H1 (cell line): ENCODE measurements around the gene CANT1.

Experiments used
- RFX5 ChIP-seq: IDR thresholded peaks from 2 replicates; pipeline ENCODE4 v1.6.1; 2011; ENCODE audit warnings: low read depth, low read length, improper control_type of control experiment, borderline replicate concordance
- SIX5 ChIP-seq: IDR thresholded peaks from 2 replicates; pipeline ENCODE4 v1.6.1; 2011; ENCODE audit warnings: mild to moderate bottlenecking, low read depth, low read length
- TF ChIP-seq, protein P1 (sequence below), 3 experiments: IDR thresholded peaks; 1 replicate in 2 of 3; 2 replicates in 1 of 3; pipeline versions ENCODE4 v1.5.1 to v1.6.1; 2011; ENCODE audit warnings: low read length in 3 of 3, mild to moderate bottlenecking in 3 of 3, inconsistent platforms in 2 of 3, low read depth in 1 of 3, moderate library complexity in 1 of 3; ENCODE audit not compliant: insufficient read depth in 1 of 3; ENCODE audit errors: control extremely low read depth in 1 of 3

DNA sequence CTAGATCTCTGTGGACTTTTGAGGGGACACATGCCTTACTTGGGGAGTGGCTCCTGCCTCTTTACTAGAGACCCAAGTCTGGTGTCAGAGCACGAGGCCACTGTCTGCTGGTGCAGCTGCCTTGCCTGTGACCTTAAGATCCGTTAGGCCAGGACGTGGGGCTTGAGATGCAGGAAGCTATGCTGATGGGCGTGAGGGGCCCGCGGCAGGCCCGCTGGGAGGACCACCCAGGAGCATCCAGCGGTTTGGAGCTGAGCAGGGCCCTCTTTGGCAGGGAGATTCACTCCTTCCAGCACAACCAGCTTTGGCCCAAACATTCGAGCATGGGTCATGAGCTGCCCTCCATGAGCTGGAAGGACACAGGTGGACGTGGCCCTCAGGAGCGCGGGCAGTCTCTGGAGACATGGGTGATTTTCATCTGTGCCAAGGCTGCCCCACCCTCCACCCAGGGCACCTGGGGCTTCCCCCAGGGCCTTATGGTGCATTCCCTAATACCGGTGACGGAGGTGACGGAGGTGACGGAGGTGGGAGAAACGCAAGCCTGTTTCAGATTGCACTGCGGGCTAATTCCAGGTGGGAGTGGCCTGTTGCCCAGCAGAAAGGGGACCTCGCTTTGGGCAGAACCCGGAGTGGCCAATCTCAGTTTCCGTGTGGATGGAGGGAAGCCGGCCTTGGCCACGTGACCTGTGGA lies 42.5 kb downstream of the CANT1 start:
- no peak for TF ChIP-seq RFX5
- TF ChIP-seq SIX5 = no peak
- TF ChIP-seq, protein P1, sequence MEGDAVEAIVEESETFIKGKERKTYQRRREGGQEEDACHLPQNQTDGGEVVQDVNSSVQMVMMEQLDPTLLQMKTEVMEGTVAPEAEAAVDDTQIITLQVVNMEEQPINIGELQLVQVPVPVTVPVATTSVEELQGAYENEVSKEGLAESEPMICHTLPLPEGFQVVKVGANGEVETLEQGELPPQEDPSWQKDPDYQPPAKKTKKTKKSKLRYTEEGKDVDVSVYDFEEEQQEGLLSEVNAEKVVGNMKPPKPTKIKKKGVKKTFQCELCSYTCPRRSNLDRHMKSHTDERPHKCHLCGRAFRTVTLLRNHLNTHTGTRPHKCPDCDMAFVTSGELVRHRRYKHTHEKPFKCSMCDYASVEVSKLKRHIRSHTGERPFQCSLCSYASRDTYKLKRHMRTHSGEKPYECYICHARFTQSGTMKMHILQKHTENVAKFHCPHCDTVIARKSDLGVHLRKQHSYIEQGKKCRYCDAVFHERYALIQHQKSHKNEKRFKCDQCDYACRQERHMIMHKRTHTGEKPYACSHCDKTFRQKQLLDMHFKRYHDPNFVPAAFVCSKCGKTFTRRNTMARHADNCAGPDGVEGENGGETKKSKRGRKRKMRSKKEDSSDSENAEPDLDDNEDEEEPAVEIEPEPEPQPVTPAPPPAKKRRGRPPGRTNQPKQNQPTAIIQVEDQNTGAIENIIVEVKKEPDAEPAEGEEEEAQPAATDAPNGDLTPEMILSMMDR (IDR thresholded peaks at IDR 0.05; ENCODE audit: control extremely low read depth in 1 of 3, insufficient read depth in 1 of 3, low read depth in 1 of 3, low read length in 3 of 3) = no peak
